ENCODE measurements around the gene PGAM1.
"Not testable (repeated sequence)": the region's sequence is repeated elsewhere in the genome, so short reads cannot be mapped to it uniquely, and the experiment has no call there.

Gene PGAM1

GRCh38 chr10:97454330-97455036 is 28.5 kb downstream of the PGAM1 start:
- no peak overlapping the region for H3K27ac ChIP-seq
- no peak for DNase-seq (ENCODE audit: low read depth, low spot score)

- H3K27ac ChIP-seq, result no peak overlapping the region
- no peak for DNase-seq (ENCODE audit: low read depth, low spot score)
These were observed 30.2 kb downstream of the PGAM1 start for GRCh38 chr10:97456034-97456685.

DNA sequence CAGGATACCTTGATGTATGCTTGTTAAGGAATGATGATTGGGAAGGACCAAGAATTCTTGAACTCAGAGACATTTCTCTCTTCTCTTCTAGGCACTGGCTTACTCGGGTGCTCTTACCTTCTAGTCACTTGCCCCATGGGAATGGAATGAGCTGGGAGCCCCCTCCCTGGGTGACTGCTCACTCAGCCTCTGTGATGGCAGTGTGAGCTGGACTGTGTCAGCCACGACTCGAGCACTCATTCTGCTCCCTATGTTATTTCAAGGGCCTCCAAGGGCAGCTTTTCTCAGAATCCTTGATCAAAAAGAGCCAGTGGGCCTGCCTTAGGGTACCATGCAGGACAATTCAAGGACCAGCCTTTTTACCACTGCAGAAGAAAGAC is 30.7 kb downstream of the PGAM1 start:
- DNase-seq (ENCODE audit: low read depth, low spot score), result no peak
- no peak overlapping the region for H3K27ac ChIP-seq

GRCh38 chr10:97459111-97459510 is 33.1 kb downstream of the PGAM1 start:
- H3K27ac ChIP-seq, result no peak overlapping the region
- DNase-seq (ENCODE audit: low read depth, low spot score), result no peak

DNA sequence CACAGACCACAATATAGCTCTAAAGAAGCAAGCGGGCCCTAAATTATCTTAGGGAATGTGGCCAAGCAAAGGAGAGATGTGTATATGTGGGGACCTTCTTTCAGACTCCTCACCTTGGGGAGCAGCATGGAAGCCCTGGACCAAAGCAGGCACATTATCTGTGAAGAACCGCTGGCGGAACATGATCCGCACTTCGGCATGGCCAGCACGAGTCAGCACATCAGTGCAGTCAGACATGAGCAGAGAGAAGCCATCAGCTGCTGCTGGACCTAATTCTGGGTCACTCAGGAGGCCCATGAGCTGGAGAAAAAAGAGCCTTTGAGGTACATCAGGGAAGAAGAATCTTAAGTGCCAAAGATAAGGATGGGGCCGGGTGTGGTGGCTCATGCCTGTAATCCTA is 33.9 kb downstream of the PGAM1 start:
- DNase-seq (ENCODE audit: low read depth, low spot score), result no peak
- H3K27ac ChIP-seq, result no peak overlapping the region

DNA sequence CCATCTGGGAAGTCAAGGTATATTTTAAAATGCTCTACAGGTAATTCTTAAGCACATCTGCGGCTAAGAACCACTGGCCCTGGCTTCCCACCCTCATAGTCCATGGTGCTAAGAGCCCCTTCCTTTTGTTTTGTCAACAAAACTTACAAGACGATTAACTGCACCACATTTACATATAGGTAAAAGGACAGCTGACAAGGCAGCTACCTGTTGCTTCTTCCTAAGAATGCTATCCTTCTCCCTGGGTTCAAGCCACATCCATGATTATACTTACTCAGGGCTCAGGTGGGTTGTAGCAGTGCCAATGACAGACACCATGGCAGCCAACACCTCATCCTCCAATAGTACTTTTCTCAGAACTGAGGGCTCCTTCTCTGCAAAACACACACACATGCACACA is 36.3 kb downstream of the PGAM1 start:
- DNase-seq (ENCODE audit: low read depth, low spot score), result no peak
- H3K27ac ChIP-seq, result no peak overlapping the region

- peak overlapping the region; percentile 64 for H3K27ac ChIP-seq
- no peak for DNase-seq (ENCODE audit: low read depth, low spot score)
These were observed 37.6 kb downstream of the PGAM1 start for GRCh38 chr10:97463363-97464132.

DNA sequence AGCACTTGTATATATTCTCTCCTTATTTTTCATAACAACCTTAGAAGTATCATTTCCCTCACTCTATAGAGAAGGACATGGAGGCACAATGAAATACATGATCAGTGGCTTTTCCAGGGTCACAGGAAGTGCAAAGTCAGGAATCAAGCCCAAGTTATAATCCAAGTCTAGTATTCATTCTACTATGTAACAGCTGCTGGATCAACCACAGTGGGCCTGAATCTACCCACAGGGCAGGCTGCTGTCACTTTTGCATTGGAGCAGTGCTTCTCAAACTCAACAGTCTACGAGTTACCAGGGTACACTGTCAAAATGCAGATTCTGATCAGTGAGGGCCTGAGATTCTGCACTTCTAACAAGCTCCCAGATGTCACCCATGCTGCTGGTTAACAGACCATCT is 38.2 kb downstream of the PGAM1 start:
- H3K27ac ChIP-seq, result peak overlapping the region; percentile 64
- DNase-seq (ENCODE audit: low read depth, low spot score), result no peak

GRCh38 chr10:97465982-97466381 is 40.0 kb downstream of the PGAM1 start:
- H3K27ac ChIP-seq, result peak overlapping the region; percentile 64
- no peak for DNase-seq (ENCODE audit: low read depth, low spot score)

- peak overlapping the region; percentile 64 for H3K27ac ChIP-seq
- no peak for DNase-seq (ENCODE audit: low read depth, low spot score)
These were observed 40.8 kb downstream of the PGAM1 start for GRCh38 chr10:97466755-97467154.

DNA sequence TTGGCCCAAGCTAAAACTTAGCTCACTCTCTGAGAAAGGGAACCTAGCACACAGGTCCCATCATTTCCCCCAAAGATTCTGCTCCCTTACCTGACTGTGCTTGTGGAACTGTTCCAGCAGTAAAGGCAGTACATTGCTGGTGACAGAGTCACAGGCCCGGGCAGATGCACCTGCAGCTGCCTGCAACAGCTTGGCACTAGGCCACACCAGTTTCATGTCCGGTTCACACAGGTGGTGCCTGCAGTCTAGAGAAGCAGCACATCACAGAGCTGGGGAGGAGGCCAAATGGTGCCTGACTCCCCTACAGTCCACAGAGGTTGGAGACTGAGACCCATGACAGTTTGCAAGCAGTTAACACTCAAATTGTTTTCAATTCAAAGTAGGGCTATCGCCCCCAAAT is 42.2 kb downstream of the PGAM1 start:
- H3K27ac ChIP-seq, result peak overlapping the region; percentile 64
- no peak for DNase-seq (ENCODE audit: low read depth, low spot score)

- DNase-seq (ENCODE audit: low read depth, low spot score), result not testable (repeated sequence)
- H3K27ac ChIP-seq, result peak overlapping the region; percentile 64
These were observed 42.8 kb downstream of the PGAM1 start for GRCh38 chr10:97468781-97469180.

DNA sequence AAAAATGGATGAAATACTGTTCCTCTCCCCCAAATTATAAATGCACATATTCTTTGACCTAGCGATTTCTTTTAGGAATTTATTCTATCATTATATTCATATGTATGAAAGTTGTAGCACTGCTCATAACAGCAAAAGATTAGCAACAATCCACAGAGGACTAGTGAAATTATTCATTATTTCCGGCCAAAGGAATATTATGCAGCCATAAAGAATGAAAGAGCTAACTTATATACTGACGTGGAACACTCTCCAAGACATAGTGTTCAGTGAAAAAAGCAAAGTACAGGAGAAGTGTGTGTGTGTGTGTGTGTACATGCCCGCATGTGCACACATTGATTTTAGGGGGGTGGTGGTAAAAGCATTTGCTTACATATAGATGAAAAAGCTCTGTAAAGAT is 48.9 kb downstream of the PGAM1 start:
- DNase-seq (ENCODE audit: low read depth, low spot score), result no peak
- H3K27ac ChIP-seq, result peak overlapping the region; percentile 71

GRCh38 chr10:97475936-97476594 is 50.1 kb downstream of the PGAM1 start:
- no peak for DNase-seq (ENCODE audit: low read depth, low spot score)
- peak overlapping the region; percentile 71 for H3K27ac ChIP-seq

GRCh38 chr10:97479410-97479809 is 53.4 kb downstream of the PGAM1 start:
- DNase-seq (ENCODE audit: low read depth, low spot score), result not testable (repeated sequence)
- peak overlapping the region; percentile 60 for H3K27ac ChIP-seq

DNA sequence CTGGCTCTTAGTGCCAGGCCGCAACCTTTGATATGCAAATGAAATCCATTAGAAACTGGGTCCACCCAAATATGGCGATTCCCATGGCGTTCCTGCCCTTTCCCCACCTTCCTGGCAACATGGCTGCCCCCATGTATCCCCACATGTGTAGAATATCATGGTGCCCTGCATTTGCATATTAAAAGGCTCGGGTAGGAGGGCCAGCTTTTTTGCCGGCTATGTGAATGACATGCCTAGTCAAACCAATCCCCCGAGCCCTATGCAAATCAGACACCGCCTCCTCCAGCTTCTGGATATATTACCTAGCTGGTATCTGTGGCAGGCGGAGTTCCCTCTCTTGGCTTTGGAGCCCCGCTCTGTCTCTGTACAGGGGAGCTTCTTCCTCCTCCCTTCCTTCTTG is 53.9 kb downstream of the PGAM1 start:
- peak overlapping the region; percentile 60 for H3K27ac ChIP-seq

DNA sequence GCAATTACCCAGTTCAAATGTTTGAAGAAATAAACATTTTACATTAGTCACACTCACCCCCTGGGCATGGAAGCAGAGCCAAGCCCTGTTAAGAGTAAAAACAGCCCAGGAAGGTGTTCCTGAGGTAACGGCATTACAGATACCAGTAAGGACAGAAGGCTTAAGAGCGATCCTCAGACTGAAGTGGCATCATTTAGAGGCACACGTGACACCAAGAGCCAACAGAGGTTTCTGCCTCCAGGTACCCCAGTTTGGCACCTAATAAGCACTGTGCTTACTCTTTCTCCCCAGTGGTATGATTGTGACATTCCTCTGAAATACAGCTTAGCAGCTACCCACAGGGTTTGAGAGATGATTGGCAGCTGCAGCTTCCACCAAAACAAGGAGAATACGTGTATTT is 55.1 kb downstream of the PGAM1 start:
- H3K27ac ChIP-seq, result peak overlapping the region; percentile 60
- DNase-seq (ENCODE audit: low read depth, low spot score), result no peak

More for the DNA sequence above, 53.9 kb downstream of the PGAM1 start:
- DNase-seq (ENCODE audit: low read depth, low spot score), result no peak

GRCh38 chr10:97482381-97482780 is 56.4 kb downstream of the PGAM1 start:
- DNase-seq (ENCODE audit: low read depth, low spot score), result no peak
- no peak overlapping the region for H3K27ac ChIP-seq

All from epithelial cell of prostate (primary cell).